WTC11 (cell line): ENCODE data around the gene NEDD8. TPM values are rescaled to one million over a fixed set of nuclear protein-coding genes. Genes with fewer than 3 reads are reported as not detected.

Experiments
- AR ChIP-seq: fragments of 250-450 bp; sonication (Bioruptor Pico); IDR thresholded peaks from 2 replicates; pipeline ENCODE4 v1.9.0; 2021; ENCODE audit warnings: mild to moderate bottlenecking
- ARID4B ChIP-seq: sonication (generic); formaldehyde crosslinking; IDR thresholded peaks from 2 replicates; pipeline ENCODE4 v1.8.0; 2023; ENCODE audit warnings: missing genetic modification reagents, mild to moderate bottlenecking, borderline replicate concordance
- CBFB ChIP-seq: sonication (generic); formaldehyde crosslinking; IDR thresholded peaks from 2 replicates; pipeline ENCODE4 v1.8.1; 2022; ENCODE audit warnings: mild to moderate bottlenecking, low read depth, missing genetic modification reagents
- CDX4 ChIP-seq: fragments of 250-450 bp; sonication (Bioruptor Pico); IDR thresholded peaks from 2 replicates; pipeline ENCODE4 v1.9.0; 2021; ENCODE audit warnings: moderate library complexity, mild to moderate bottlenecking, inconsistent platforms, borderline replicate concordance
- CREM ChIP-seq: sonication (generic); formaldehyde crosslinking; IDR thresholded peaks from 2 replicates; pipeline ENCODE4 v1.8.1; 2022; ENCODE audit warnings: mild to moderate bottlenecking, missing genetic modification reagents, moderate library complexity
- ESRRA ChIP-seq: sonication (generic); formaldehyde crosslinking; IDR thresholded peaks from 2 replicates; pipeline ENCODE4 v1.8.1; 2022; ENCODE audit warnings: mild to moderate bottlenecking, missing genetic modification reagents, borderline replicate concordance
- GTF2I ChIP-seq: fragments of 250-450 bp; sonication (Bioruptor Pico); conservative IDR thresholded peaks from 2 replicates; pipeline ENCODE4 v1.4.0; 2021; ENCODE audit warnings: mild to moderate bottlenecking
- IRF1 ChIP-seq: sonication (generic); formaldehyde crosslinking; IDR thresholded peaks from 2 replicates; pipeline ENCODE4 v1.8.0; 2023; ENCODE audit warnings: missing genetic modification reagents
- OVOL2 ChIP-seq: fragments of 250-450 bp; sonication (Bioruptor Pico); IDR thresholded peaks from 2 replicates; pipeline ENCODE4 v1.9.0; 2021; ENCODE audit warnings: mild to moderate bottlenecking, borderline replicate concordance
- PREB ChIP-seq: sonication (generic); formaldehyde crosslinking; IDR thresholded peaks from 2 replicates; pipeline ENCODE4 v1.8.1; 2022; ENCODE audit warnings: mild to moderate bottlenecking, missing genetic modification reagents, moderate library complexity, borderline replicate concordance
- SMAD3 ChIP-seq: sonication (generic); formaldehyde crosslinking; IDR thresholded peaks from 2 replicates; pipeline ENCODE4 v1.8.0; 2022; ENCODE audit warnings: missing genetic modification reagents, mild to moderate bottlenecking, borderline replicate concordance
- SP1 ChIP-seq: sonication (generic); formaldehyde crosslinking; conservative IDR thresholded peaks from 2 replicates; pipeline ENCODE4 v1.8.1; 2022; ENCODE audit warnings: missing genetic modification reagents
- TCF7 ChIP-seq: sonication (generic); formaldehyde crosslinking; IDR thresholded peaks from 2 replicates; pipeline ENCODE4 v1.8.0; 2022; ENCODE audit warnings: mild to moderate bottlenecking, low read depth, missing genetic modification reagents, moderate library complexity
- TEAD1 ChIP-seq: sonication (generic); formaldehyde crosslinking; IDR thresholded peaks from 2 replicates; pipeline ENCODE4 v1.8.0; 2022; ENCODE audit warnings: mild to moderate bottlenecking, missing genetic modification reagents
- TP53 ChIP-seq: sonication (generic); formaldehyde crosslinking; IDR thresholded peaks from 2 replicates; pipeline ENCODE4 v1.8.1; 2023; ENCODE audit warnings: mild to moderate bottlenecking, missing genetic modification reagents
- USF1 ChIP-seq: sonication (generic); formaldehyde crosslinking; IDR thresholded peaks from 2 replicates; pipeline ENCODE4 v1.8.0; 2022; ENCODE audit warnings: mild to moderate bottlenecking, missing genetic modification reagents
- ZNF138 ChIP-seq: sonication (generic); formaldehyde crosslinking; conservative IDR thresholded peaks from 2 replicates; pipeline ENCODE4 v1.8.1; 2022; ENCODE audit warnings: mild to moderate bottlenecking, moderate library complexity, missing genetic modification reagents
- ZNF317 ChIP-seq: sonication (generic); formaldehyde crosslinking; IDR thresholded peaks from 2 replicates; pipeline ENCODE4 v1.8.1; 2023; ENCODE audit warnings: low read depth, mild to moderate bottlenecking, moderate library complexity, missing genetic modification reagents, borderline replicate concordance
- total RNA-seq: library from RNA; stranded (reverse); gene quantifications from 3 replicates; pipeline ENCODE4 v1.2.3, GENCODE V29; 2021
- TF ChIP-seq, protein P1 (sequence below): sonication (generic); formaldehyde crosslinking; IDR thresholded peaks from 2 replicates; pipeline ENCODE4 v1.8.1; 2022; ENCODE audit warnings: missing genetic modification reagents, borderline replicate concordance
- TF ChIP-seq, protein P2 (sequence below): fragments of 250-450 bp; sonication (Bioruptor Pico); IDR thresholded peaks from 2 replicates; pipeline ENCODE4 v1.9.0; 2021; ENCODE audit warnings: mild to moderate bottlenecking
- TF ChIP-seq, protein P3 (sequence below): sonication (generic); formaldehyde crosslinking; IDR thresholded peaks from 2 replicates; pipeline ENCODE4 v1.8.1; 2023; ENCODE audit warnings: mild to moderate bottlenecking, moderate library complexity, missing genetic modification reagents

Gene NEDD8
- total RNA-seq, 1 experiment from 2014 or later: 233 TPM

DNA sequence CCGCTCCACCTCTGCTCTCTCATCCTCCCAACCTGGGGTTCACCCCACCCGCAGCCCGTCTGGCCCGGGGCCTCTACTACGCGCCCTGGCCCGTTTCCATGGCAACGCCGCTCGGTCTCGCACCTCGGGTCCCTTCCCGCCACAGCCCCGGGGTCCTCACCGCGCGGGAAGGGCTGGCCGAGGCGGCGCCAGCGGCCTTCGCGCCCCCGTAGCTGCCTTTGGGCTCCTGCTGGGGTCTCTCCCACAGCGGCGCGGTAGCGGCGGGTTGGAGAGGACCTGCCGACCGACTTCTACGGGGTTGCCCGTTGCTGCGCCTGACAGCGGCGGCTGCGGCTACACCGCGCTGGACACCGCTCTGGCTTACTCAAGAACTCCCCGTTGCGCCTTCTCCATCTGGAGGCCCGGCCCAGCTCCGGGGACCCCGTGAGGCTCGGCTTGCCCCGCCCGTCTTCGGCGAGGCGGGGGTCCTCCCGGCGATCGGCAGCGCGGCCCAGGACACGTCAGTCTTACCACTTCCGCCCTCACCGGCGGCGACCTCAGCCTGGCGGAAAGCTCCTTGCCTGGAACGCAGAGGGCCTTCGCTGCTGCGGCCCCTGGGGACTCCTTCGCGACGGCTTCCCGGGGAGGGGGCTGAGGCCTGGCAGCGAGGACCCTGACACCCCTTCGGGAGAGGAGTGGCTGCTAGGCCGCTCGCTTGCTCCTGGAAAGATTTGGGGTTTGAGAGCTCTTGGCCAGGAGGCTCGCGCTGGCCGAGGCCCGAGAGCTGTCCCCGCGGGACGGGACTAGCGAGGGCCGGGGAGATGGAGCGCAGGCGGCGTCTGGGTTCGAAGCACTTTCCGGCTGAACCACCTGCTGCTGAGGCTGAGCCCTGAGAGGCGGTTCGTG is 36.7 kb downstream of the NEDD8 start, which contains the start of gene TM9SF1 (continued):
- TF ChIP-seq ZNF138 (CRISPR knock-in tag): 0 out of 2 replicates have a peak, but pooled peaks have one; percentile 3
- TF ChIP-seq TP53: peak; percentile 89; the same call in 1 of the 2 replicates
- 0 out of 2 replicates have a peak, but pooled peaks have one; percentile 43 for TF ChIP-seq CDX4 (CRISPR knock-in tag)
- TF ChIP-seq USF1: peak; percentile 68
- no peak; the same call in 1 of the 2 replicates for TF ChIP-seq SP1 (CRISPR knock-in tag)
- TF ChIP-seq, protein P1, sequence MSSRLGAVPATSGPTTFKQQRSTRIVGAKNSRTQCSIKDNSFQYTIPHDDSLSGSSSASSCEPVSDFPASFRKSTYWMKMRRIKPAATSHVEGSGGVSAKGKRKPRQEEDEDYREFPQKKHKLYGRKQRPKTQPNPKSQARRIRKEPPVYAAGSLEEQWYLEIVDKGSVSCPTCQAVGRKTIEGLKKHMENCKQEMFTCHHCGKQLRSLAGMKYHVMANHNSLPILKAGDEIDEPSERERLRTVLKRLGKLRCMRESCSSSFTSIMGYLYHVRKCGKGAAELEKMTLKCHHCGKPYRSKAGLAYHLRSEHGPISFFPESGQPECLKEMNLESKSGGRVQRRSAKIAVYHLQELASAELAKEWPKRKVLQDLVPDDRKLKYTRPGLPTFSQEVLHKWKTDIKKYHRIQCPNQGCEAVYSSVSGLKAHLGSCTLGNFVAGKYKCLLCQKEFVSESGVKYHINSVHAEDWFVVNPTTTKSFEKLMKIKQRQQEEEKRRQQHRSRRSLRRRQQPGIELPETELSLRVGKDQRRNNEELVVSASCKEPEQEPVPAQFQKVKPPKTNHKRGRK (CRISPR knock-in tag): no peak
- peak; percentile 89; the same call in 1 of the 2 replicates for TF ChIP-seq ARID4B
- peak; percentile 93 for TF ChIP-seq CBFB (CRISPR knock-in tag)
- no peak for TF ChIP-seq GTF2I (CRISPR knock-in tag)
- TF ChIP-seq OVOL2 (CRISPR knock-in tag): no peak
- TF ChIP-seq IRF1 (CRISPR knock-in tag): peak; percentile 87; the same call in 1 of the 2 replicates
- peak; percentile 33; the same call in 1 of the 2 replicates for TF ChIP-seq PREB
- TF ChIP-seq, protein P2, sequence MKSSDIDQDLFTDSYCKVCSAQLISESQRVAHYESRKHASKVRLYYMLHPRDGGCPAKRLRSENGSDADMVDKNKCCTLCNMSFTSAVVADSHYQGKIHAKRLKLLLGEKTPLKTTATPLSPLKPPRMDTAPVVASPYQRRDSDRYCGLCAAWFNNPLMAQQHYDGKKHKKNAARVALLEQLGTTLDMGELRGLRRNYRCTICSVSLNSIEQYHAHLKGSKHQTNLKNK (CRISPR knock-in tag): no peak
- TF ChIP-seq SMAD3 (CRISPR knock-in tag): 0 out of 2 replicates have a peak, but pooled peaks have one; percentile 33
- peak; percentile 61; the same call in 1 of the 2 replicates for TF ChIP-seq CREM (CRISPR knock-in tag)
- TF ChIP-seq AR (CRISPR knock-in tag): no peak
- TF ChIP-seq, protein P3, sequence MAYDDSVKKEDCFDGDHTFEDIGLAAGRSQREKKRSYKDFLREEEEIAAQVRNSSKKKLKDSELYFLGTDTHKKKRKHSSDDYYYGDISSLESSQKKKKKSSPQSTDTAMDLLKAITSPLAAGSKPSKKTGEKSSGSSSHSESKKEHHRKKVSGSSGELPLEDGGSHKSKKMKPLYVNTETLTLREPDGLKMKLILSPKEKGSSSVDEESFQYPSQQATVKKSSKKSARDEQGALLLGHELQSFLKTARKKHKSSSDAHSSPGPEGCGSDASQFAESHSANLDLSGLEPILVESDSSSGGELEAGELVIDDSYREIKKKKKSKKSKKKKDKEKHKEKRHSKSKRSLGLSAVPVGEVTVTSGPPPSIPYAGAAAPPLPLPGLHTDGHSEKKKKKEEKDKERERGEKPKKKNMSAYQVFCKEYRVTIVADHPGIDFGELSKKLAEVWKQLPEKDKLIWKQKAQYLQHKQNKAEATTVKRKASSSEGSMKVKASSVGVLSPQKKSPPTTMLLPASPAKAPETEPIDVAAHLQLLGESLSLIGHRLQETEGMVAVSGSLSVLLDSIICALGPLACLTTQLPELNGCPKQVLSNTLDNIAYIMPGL: peak; percentile 74; the same call in 1 of the 2 replicates
- peak; percentile 76; the same call in 1 of the 2 replicates for TF ChIP-seq ESRRA (CRISPR knock-in tag)
- TF ChIP-seq TEAD1 (CRISPR knock-in tag): peak; percentile 72
- TF ChIP-seq TCF7 (CRISPR knock-in tag): no peak
- TF ChIP-seq ZNF317: 0 out of 2 replicates have a peak, but pooled peaks have one; percentile 10
